HG03439 (cell line): ENCODE results near the gene PPM1B.
"Not testable (repeated sequence)": the region's sequence is repeated elsewhere in the genome, so short reads cannot be mapped to it uniquely, and the experiment has no call there.

ENCODE experiments used
- ATAC-seq: cut with Tn5 transposase; IDR thresholded peaks from one replicate; pipeline ENCODE4 v1.9.1; 2021; ENCODE audit warnings: mild to moderate bottlenecking, moderate library complexity; ENCODE audit not compliant: unreplicated experiment

The PPM1B gene

DNA sequence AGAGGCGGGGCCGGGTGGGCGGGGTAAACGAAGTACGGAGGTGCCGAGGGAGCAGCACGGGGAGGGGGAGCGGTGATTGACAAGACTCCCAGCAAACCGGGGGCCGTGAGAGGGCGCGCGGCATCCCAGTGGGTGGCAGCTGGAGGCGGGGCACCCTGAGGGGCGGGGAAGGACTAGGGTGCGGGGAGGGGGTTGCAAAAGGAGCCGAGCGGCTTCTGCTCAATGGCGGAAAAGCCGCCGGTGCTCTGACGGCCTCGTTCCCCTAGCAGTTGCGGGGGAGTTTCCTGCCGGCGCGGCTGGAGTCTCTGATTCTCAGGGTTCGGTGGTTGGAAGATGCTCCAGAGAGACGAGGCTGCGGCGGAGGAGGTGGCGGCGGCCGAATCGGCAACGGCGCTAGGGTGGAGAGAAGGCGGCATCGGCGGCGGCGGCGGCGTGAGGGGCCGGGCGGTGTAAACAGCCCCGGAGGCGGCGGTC, at the start of gene PPM1B:
Gene PPM1B, plus strand, starts transcription at position 195 of the 474 bp plus-strand sequence. CDS start 32,325 bp downstream, outside the sequence.
- peak; percentile 71 for ATAC-seq

DNA sequence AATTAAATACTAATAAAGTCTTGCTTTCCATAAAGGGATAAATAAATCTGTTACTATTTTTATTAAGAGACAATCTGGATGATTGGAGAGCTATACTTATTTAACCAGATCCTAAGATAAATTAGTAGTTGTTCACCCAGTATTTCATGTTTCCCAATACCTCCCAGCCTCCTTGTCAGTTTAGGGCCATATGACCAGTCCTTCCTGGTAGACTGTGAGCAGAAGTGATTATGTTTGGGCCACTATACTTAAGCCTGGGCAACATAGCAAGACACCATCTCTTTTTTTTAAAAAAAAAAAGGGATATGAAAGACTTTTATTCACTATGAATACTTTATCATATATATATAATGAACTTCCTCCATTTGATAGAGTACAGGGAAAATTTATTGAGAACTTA, 48.8 kb upstream of the PPM1B start:
- ATAC-seq = no peak

DNA sequence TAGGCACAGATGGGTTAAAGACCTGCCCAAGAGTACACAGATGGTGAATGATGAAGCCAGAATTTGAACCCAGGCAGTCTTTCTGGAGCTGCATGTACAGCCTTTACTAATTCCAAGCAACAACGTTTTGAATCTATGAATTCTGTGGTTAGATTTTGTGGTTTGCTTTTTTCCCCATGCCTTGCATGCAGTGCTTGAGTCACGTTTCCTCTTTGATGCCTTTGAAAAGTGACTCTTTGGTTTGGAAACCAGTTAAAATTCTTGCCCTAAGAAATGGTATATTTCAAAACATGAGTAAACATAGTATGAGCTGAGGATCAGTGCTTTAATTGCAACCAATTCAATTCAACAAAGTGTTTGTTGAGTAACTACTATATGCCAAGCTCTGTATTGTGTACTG, 48.2 kb upstream of the PPM1B start:
- ATAC-seq = no peak

DNA sequence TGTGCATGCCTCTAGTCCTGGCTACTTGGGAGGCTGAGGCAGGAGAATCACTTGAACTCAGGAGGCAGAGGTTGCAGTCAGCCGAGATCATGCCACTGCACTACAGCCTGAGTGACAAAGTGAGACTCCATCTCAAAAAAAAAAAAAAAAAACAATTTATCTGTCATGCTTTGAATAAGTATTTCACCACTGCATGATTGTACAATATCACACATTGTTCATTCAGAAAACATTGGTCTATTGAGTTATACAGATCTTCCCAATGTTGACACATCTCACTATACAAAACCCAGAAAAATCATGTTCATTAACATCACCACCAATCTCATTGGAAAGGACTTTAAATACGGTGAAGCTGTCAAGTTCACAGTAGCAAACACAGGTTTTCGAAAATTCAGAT, 46.8 kb upstream of the PPM1B start:
- ATAC-seq = no peak

DNA sequence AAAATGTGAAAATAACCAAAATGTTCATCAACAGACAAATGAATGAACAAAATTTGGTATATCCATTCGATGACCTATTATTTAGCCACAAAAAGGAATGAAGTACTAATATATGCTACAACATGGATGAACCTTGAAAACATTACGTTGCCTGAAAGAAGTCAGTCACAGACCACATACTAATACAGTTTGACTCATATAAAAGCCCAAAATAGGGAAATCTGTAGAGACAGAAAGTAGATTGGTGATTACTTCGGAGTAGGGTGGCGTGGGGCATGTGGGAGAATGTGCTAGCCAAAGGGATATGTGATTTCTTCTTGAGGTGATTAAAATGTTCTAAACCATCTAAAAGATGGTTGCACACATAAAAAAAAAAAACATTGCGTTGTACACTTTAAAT, 44.2 kb upstream of the PPM1B start:
- ATAC-seq = no peak

- no peak for ATAC-seq
These were observed 42.4 kb upstream of the PPM1B start for GRCh38 chr2:44126106-44126797.

- ATAC-seq = no peak
These were observed 38.2 kb upstream of the PPM1B start for GRCh38 chr2:44130441-44130840.

DNA sequence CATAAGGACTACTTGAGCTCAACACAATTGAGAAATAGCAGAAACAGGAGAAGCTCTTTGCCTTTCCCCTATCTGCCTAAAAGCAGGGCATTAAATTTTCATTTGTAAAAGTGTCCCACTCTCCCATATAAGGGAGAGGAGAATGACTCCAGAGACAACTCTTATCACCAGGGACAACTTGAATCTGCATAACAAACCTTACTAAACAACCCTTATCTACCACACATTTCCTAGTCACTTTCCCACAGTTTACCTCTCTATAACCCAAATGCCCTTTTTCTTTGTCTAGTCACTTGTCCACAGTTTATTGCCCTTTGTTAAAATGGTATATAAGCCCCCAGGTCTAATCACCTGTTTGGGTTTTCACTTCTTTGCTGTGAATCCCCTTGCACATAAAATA, 37.5 kb upstream of the PPM1B start:
- ATAC-seq = no peak

DNA sequence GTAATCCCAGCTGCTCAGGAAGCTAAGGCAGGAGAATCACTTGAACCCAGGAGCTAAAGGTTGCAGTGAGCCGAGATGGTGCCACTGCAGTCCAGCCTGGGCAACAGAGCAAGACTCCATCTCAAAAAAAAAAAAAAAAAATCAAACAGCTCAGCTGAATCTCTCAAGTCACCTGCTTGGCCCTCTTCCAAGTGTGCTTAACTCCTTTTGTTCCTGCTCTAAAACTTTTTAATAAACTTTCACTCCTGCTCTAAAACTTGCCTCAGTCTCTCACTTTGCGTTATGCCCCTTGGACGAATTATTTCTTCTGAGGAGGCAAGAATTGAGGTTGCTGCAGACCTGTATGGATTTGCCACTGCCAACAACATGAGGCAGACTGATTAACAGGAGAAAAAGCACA, 35.1 kb upstream of the PPM1B start:
- not testable (repeated sequence) for ATAC-seq

- no peak for ATAC-seq
These were observed 33.8 kb upstream of the PPM1B start for GRCh38 chr2:44134848-44135247.

DNA sequence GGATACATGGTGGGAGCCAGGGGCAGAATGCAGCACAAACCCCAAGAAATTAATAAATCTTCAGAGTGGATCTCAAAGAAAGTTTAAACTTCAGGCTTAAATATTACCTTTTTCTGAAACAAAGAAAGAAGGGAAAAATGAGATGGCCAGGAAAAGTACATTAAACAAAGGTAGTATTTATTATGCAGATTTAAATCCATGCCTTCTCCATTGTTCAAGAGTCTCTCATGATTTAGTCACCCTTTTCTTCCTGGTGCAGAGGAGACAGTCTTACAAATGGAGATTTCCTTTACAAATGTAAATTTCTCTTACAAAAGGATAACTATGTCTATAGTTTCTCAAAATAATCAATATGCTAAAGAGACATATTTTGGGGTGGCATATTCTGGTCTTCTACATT, 33.4 kb upstream of the PPM1B start:
- no peak for ATAC-seq

- no peak for ATAC-seq
These were observed 32.9 kb upstream of the PPM1B start for GRCh38 chr2:44135771-44136170.

GRCh38 chr2:44136252-44136651, 32.4 kb upstream of the PPM1B start:
- ATAC-seq = no peak

GRCh38 chr2:44137048-44137447, 31.6 kb upstream of the PPM1B start:
- no peak for ATAC-seq

DNA sequence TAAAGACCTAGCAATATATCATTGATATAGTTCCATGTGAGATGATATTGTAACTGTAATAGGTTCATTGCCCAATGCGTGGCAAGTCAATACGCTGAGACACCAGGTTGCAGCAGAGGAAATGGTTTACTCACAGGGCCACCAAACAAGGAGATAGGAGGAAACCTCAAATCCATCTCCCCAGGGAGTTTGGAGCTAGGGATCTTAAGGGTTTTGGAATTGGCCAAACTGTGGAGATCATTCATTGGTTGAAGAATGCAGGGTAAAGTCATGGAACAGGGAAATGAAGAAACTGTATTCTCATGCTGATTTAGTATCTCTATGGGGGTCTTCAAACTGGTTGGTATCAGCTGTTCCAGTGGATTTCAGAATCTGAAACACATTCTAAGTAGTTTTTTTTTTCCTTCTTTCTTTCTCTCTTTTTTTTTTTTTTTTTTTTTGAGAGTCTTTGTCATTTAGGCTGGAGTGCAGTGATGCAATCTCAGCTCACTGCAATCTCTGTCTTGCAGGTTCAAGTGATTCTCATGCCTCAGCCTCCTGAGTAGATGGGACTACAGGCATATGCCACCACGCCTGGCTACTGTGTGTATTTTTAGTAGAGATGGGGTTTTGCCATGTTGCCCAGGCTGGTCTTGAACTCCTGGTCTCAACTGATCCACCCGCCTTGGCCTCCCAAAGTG, 30.7 kb upstream of the PPM1B start:
- ATAC-seq = no peak

GRCh38 chr2:44139741-44140140, 28.9 kb upstream of the PPM1B start:
- ATAC-seq = no peak

GRCh38 chr2:44142306-44142705, 26.4 kb upstream of the PPM1B start:
- ATAC-seq = no peak

- no peak for ATAC-seq
These were observed 25.0 kb upstream of the PPM1B start for GRCh38 chr2:44143701-44144100.

DNA sequence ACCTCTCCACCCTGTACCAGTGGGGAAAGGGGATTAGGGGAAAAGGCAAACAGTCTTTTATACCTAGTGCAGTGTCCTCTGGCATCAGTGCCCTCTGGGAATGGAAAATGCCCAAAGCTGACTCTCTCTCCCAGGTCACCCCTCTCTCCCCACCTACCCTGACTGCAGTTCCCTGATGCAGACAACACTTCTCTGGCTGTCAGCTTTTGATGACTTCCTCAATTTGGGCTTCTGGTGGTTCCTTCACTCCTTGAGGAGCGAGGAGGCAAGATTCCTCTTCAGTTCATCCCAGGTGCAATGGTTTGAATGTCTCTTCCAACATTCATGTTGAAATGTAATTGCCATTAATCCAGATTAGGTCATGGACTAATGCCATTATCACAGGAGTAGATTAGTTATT, 19.7 kb upstream of the PPM1B start:
- ATAC-seq = no peak

DNA sequence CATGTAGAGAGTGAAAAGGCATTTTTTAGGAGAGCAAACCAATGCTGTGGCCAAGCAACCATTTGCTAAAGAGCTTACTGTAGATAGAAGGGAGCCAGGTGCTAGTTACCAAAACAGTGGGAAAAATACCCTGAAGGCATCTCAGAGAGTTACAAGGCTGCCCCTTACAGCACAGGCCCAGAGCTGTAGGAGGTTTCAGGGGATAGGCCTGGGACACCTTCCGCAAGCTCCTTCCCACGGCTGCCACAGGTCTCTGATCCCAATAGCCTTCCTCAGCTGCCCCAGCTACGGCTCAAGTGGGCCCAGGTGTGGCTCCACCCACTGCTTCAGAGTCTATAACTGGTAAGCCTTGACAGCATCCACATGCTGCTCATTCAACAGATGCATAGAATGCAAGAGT, 18.2 kb upstream of the PPM1B start:
- ATAC-seq = no peak

- ATAC-seq = no peak
These were observed 15.6 kb upstream of the PPM1B start for GRCh38 chr2:44152865-44153669.
